Muscle layer of duodenum (tissue), 2 donors: ENCODE results near the gene ZNF616.
"Not testable (repeated sequence)": the region's sequence is repeated elsewhere in the genome, so short reads cannot be mapped to it uniquely, and the experiment has no call there.

Source experiments
- H3K27ac ChIP-seq: one replicate; pipeline ENCODE4 v1.7.0; 2013; ENCODE audit warnings: mild to moderate bottlenecking, low read length
- H3K27me3 ChIP-seq: one replicate; pipeline ENCODE4 v1.7.0; 2013; ENCODE audit warnings: low read depth, mild to moderate bottlenecking, control low read depth, low read length
- H3K36me3 ChIP-seq, 2 donors: one replicate each; pipeline ENCODE4 v1.7.0; 2013; ENCODE audit warnings: low read length in 2 of 2, control low read depth in 1 of 2, mild to moderate bottlenecking in 1 of 2; ENCODE audit not compliant: insufficient read depth in 2 of 2, control insufficient read depth in 1 of 2
- H3K4me1 ChIP-seq, 2 donors: one replicate each; pipeline ENCODE4 v1.7.0; 2013; ENCODE audit warnings: low read length in 2 of 2, mild to moderate bottlenecking in 2 of 2, control low read depth in 1 of 2, moderate library complexity in 1 of 2; ENCODE audit not compliant: insufficient read depth in 2 of 2, control insufficient read depth in 1 of 2
- H3K4me3 ChIP-seq, 2 donors: one replicate each; pipeline ENCODE4 v1.7.0; 2013; ENCODE audit warnings: low read length in 2 of 2, low read depth in 1 of 2, mild to moderate bottlenecking in 1 of 2
- H3K9me3 ChIP-seq, 2 donors: one replicate each; pipeline ENCODE4 v1.7.0; 2013; ENCODE audit warnings: low read length in 2 of 2, control low read depth in 1 of 2, mild to moderate bottlenecking in 1 of 2; ENCODE audit not compliant: control insufficient read depth in 1 of 2
- donor health status: healthy.

The ZNF616 gene

DNA sequence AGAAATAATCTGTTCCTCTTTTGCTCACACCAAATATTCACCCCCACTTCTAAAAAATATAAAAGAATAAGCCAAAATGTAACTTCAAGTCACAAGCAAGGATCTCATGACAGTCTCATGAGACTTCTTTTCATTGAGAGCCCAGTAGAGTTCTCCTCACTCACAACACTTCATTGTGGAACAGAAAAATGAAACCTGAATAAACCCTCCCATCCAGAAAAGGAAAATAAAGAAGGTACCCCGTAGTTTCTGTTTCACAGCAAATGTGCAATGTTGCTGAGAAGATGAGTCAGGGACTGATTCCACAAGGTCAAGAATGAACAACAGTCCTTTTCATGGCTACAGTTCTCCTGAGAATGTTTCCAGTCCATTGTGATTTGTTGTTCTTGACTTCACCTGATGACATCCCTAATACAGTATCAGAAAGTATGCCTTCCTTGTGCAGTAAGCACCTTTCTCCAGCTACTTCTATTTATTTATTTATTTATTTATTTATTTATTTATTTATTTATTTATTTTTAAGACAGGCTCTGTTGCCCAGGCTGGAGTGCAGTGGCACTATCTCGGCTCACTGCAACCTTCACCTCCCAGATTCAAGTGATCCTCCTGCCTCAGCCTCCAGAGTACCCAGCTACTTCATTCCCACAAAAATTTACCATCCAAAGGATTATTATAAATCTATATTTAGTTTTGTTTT, 37.7 kb downstream of the ZNF616 start:
- Histone ChIP-seq H3K36me3 (no peaks in the 10 kb centered on the region), H3K27ac (no peak overlapping the region), H3K4me3 (no peak overlapping the region), H3K4me1 (no peaks in the 10 kb centered on the region), H3K9me3 (peaks cover under 1 to 23% of the 10 kb centered on the region in 2 donors), H3K27me3 (no peaks in the 10 kb centered on the region)

GRCh38 chr19:52099497-52100138, 40.1 kb downstream of the ZNF616 start:
- Histone ChIP-seq H3K36me3 (no peaks in the 10 kb centered on the region), H3K4me1 (peaks cover 0 to under 1% of the 10 kb centered on the region in 2 donors), H3K27ac (no peak overlapping the region), H3K27me3 (no peaks in the 10 kb centered on the region), H3K4me3 (no peak overlapping the region), H3K9me3 (peaks cover 0 to 20% of the 10 kb centered on the region in 2 donors)

- H3K4me3 ChIP-seq, H3K27ac ChIP-seq, H3K27me3 ChIP-seq: not testable (repeated sequence)
- H3K9me3 ChIP-seq = peaks cover 0 to 17% of the 10 kb centered on the region in 2 donors
- peaks cover 0 to 16% of the 10 kb centered on the region in 2 donors for H3K4me1 ChIP-seq
- peaks cover 0 to 19% of the 10 kb centered on the region in 2 donors for H3K36me3 ChIP-seq
Measured at GRCh38 chr19:52096416-52096815, 43.3 kb downstream of the ZNF616 start.

DNA sequence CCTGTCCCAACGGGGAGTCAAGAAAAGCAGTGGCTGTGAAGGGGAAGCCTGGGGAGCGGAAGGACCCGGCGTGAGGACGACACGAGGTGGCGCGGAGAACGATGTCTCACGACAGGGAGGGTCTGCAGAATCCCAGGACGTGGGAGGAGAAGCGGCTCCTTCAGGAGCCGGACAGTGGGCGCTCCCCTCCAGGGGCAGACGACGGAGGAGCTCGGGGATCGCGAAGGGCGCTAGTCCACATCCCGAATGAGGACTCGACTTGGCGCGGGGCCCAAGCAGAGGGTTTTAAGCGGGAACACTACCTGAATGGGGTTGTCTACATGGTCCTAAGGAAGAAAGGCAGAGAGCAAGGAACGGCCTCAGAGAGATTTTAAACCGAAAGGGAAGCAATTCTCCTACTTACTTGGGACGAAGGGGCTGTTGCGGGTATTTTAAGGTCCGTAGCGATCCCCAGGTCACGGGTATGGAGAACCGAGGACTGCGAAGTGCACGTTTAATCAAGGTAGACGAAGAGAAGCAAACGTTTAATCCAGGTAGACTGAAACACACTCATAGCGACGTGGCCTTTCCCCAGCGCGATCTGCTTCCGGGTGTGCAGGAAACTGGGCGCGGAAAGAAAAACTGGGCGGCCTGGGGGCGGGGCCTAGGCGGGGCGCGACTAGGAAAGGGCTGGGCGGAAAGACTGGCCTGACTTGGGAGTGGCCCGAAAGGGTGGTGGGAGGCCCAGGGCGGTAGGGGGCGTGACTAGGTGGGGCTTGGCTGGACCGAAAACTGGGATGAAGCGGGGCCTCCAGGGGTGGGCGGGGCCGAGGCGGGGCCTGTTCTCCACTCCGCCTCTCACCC, 44.3 kb downstream of the ZNF616 start, which contains the start of gene ZNF841:
ZNF841 (minus strand) TSS at position 594 of the 843 bp plus-strand sequence. CDS start 10,964 bp downstream, outside the sequence.
- peaks cover 0 to 17% of the 10 kb centered on the region in 2 donors for H3K9me3 ChIP-seq
- H3K4me3 ChIP-seq = peak within 1 kb of the TSS; percentile 85 to 100
- no peaks in the 10 kb centered on the region for H3K27me3 ChIP-seq
- H3K4me1 ChIP-seq = peaks cover 0 to 16% of the 10 kb centered on the region in 2 donors
- peak within 1 kb of the TSS; percentile 92 for H3K27ac ChIP-seq
- peaks cover 7 to 29% of the 10 kb centered on the region in 2 donors for H3K36me3 ChIP-seq

- peaks cover 12 to 35% of the 10 kb centered on the region in 2 donors for H3K36me3 ChIP-seq
- no peaks in the 10 kb centered on the region for H3K27me3 ChIP-seq
- H3K4me1 ChIP-seq = peaks cover 0 to 16% of the 10 kb centered on the region in 2 donors
- H3K9me3 ChIP-seq = peaks cover 3 to 15% of the 10 kb centered on the region in 2 donors
- H3K27ac ChIP-seq = peak overlapping the region; percentile 92
- H3K4me3 ChIP-seq = peak overlapping the region; percentile 85 to 100
Measured at GRCh38 chr19:52094526-52095130, 45.1 kb downstream of the ZNF616 start.

- Histone ChIP-seq H3K4me3 (no peak overlapping the region), H3K4me1 (no peaks in the 10 kb centered on the region), H3K27me3 (no peaks in the 10 kb centered on the region), H3K27ac (no peak overlapping the region), H3K9me3 (peaks cover 3 to 5% of the 10 kb centered on the region in 2 donors), H3K36me3 (peaks cover 53 to 95% of the 10 kb centered on the region in 2 donors)
Measured at GRCh38 chr19:52086481-52086880, 53.3 kb downstream of the ZNF616 start.

DNA sequence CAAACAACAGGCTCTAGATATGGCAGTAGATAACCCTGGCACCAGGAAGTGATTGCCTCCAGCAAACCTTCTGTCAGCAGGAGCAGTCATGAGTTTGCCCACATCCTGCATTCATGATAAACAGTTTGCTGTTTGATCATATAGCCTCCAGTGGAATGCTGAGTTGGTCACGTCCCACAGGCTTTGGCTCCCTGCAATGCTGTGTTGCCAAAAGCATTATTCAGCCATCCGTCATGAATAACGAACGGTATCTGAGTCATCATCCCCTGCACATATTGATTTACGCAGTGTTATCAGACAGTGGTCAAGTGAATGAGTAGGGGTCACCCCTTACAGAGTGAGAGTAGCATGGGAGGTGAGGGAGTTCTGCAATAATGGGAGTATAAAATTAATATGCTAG, 69.2 kb downstream of the ZNF616 start:
- Histone ChIP-seq H3K4me1 (no peaks in the 10 kb centered on the region), H3K36me3 (peaks cover 61 to 95% of the 10 kb centered on the region in 2 donors), H3K9me3 (peaks cover 50 to 54% of the 10 kb centered on the region in 2 donors), H3K4me3 (peak overlapping the region; percentile 4 to 36), H3K27ac (no peak overlapping the region), H3K27me3 (no peaks in the 10 kb centered on the region)

GRCh38 chr19:52069653-52070052, 70.1 kb downstream of the ZNF616 start:
- Histone ChIP-seq H3K9me3 (peaks cover 54 to 62% of the 10 kb centered on the region in 2 donors), H3K27ac (no peak overlapping the region), H3K36me3 (peaks cover 53 to 95% of the 10 kb centered on the region in 2 donors), H3K27me3 (no peaks in the 10 kb centered on the region), H3K4me1 (no peaks in the 10 kb centered on the region), H3K4me3 (peak overlapping the region; percentile 5 to 39)

DNA sequence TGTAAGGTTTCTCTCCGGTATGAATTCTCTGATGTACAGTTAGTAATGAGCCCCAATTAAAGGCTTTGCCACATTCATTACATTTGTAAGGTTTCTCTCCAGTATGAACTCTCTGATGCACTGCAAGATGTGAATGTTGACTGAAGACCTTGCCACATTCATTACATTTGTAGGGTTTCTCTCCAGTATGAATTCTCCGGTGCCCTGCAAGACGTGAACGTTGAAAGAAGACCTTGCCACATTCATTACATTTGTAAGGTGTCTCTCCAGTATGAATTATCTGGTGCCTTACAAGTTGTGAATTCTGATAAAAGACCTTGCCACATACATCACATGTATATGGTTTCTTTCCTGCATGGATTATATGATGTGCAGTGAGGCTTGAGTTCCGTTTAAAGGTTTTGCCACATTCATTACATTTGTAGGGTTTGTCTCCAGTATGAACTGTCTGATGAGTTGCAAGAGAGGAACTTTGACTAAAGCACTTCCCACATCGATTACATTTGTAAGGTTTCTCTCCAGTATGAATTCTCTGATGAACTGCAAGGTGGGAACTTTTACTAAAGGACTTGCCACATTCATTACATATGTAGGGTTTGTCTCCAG, 73.4 kb downstream of the ZNF616 start:
- Histone ChIP-seq H3K9me3 (peaks cover 62 to 79% of the 10 kb centered on the region in 2 donors), H3K4me1 (no peaks in the 10 kb centered on the region), H3K27ac (no peak overlapping the region), H3K4me3 (peak overlapping the region; percentile 50 to 51), H3K36me3 (peaks cover 46 to 94% of the 10 kb centered on the region in 2 donors), H3K27me3 (no peaks in the 10 kb centered on the region)

DNA sequence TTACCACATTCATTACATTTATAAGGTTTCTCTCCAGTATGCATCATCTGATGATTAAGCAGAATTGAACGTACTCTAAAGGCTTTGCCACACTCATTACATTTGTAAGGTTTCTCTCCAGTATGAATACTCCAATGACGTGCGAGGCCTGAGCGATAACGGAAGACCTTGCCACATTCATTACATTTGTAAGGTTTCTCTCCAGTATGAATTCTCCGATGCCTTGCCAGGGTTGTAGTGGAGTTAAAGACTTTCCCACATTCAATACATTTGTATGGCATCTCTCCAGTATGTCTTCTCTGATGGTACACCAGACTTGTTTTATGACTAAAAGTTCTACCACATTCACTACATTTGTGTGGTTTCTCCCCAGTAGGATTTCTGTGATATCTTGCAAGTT, 74.3 kb downstream of the ZNF616 start:
- no peak overlapping the region for H3K27ac ChIP-seq
- no peaks in the 10 kb centered on the region for H3K4me1 ChIP-seq
- H3K36me3 ChIP-seq = peaks cover 36 to 86% of the 10 kb centered on the region in 2 donors
- H3K9me3 ChIP-seq = peaks cover 62 to 80% of the 10 kb centered on the region in 2 donors
- no peaks in the 10 kb centered on the region for H3K27me3 ChIP-seq
- H3K4me3 ChIP-seq = peak overlapping the region; percentile 50 to 51
